Ovary (tissue), 3 donors: ENCODE measurements around the gene SLCO3A1.

Experiments
- CTCF ChIP-seq, 3 donors: fragments of 450-650 bp in 2 of 3; fragments of 200-600 bp in 1 of 3; IDR thresholded peaks; one replicate each; pipeline versions ENCODE4 v1.5.1 to v1.8.0; 2016 to 2022; ENCODE audit warnings: antibody characterized with exemption in 3 of 3, mild to moderate bottlenecking in 1 of 3
- EP300 ChIP-seq: sonication (generic); formaldehyde crosslinking; IDR thresholded peaks from one replicate; pipeline ENCODE4 v1.6.1; 2017; ENCODE audit warnings: antibody characterized with exemption
- POLR2A ChIP-seq: fragments of 450-650 bp; IDR thresholded peaks from one replicate; pipeline ENCODE4 v1.6.1; 2017; ENCODE audit warnings: antibody characterized with exemption, mild to moderate bottlenecking, moderate library complexity
- donor health status: DM: no; HTN: no; CAD: no.

- TF ChIP-seq POLR2A, result no peak
- no peak for TF ChIP-seq CTCF (IDR thresholded peaks at IDR 0.05)
- TF ChIP-seq EP300, result no peak
These were observed 267.5 kb downstream of the SLCO3A1 start for GRCh38 chr15:92121047-92121446.
